HG03097 (cell line): ENCODE data around the gene RDH5.

Source experiments
- ATAC-seq: cut with Tn5 transposase; IDR thresholded peaks from one replicate; pipeline ENCODE4 v1.9.1; 2021; ENCODE audit not compliant: unreplicated experiment, low FRiP score

The RDH5 gene

DNA sequence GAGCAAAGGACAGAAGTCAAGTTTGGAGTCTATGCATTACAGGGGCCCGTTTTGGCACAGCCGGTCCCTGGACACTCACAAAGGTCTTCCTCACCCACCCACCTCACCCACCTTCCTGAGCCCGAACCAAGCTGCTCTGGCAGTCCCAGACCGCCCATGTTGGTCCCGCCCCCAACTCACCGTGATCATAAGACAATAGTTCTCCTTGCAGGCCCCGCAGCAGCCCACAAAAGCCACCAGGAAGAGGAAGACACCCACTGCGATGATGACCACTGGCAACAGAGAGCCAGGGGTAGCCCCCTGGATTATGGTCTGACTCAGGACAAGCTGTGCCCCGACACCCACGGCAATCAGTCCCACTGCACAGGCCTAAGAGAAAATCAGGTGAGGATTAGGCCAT, 6.8 kb downstream of the RDH5 start:
- no peak for ATAC-seq

DNA sequence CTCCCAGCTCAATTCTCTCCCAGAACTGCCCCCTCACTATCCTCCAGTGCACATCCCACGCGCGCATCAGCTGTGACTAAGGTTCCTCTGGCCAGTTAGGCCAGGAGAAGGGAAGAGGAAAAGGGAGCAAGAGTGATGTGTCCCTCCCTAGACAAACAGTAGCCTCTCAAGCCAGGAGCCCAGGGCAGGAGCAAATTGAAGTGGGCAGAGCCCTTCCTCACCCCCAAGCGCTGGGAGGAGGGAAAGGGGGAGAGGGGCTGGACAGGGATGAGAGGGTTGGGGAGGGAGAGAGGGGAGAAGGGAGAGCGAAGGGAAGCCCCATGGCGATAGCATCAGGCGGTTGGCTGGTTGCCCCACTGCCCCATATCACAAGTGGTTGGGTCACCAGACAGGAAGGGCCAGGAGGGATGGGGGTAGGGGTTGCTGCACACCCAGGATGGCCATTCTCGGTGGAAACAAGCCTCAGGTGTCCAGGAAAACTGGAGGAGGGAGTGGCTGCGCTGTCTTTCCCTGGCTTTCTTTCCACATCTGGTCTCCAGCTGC, 7.5 kb downstream of the RDH5 start:
- ATAC-seq: no peak

DNA sequence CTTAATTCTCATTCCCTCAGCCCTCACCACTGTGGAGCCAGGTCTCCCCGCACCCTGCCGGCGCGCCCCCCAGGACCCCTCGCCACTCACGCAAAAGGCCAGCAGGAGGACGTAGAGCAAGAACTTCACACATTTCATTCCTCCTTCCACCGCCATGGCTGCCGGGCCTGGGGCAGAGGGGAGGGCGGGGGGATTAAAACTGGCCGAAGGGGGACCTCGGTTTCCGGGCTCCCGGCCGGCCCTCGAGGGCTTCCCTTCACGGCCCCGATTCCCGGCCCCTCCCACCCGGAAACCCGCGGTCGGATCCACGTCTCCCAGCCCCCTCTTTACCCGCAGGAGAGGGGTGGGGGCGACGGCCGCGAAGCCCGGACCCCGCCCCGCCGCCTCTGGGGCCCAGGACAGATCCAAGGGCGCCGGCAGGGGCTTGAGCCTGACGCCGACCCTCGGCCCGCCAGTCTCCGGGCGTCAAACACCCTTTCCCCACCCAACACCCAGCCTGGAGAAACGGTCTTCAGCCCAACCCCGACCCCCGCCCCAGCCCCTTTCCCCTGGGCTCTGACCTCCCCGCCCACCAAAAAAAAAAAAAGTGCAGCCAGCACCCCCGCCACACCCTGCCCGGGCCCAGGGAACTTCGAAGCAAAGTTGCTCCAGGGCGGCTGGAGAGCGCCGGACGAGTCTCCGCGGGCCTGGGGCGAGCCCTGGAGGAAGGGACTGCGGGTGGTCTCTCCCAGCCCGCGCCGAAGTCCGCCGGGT, 8.2 kb downstream of the RDH5 start:
- peak; percentile 11 for ATAC-seq

DNA sequence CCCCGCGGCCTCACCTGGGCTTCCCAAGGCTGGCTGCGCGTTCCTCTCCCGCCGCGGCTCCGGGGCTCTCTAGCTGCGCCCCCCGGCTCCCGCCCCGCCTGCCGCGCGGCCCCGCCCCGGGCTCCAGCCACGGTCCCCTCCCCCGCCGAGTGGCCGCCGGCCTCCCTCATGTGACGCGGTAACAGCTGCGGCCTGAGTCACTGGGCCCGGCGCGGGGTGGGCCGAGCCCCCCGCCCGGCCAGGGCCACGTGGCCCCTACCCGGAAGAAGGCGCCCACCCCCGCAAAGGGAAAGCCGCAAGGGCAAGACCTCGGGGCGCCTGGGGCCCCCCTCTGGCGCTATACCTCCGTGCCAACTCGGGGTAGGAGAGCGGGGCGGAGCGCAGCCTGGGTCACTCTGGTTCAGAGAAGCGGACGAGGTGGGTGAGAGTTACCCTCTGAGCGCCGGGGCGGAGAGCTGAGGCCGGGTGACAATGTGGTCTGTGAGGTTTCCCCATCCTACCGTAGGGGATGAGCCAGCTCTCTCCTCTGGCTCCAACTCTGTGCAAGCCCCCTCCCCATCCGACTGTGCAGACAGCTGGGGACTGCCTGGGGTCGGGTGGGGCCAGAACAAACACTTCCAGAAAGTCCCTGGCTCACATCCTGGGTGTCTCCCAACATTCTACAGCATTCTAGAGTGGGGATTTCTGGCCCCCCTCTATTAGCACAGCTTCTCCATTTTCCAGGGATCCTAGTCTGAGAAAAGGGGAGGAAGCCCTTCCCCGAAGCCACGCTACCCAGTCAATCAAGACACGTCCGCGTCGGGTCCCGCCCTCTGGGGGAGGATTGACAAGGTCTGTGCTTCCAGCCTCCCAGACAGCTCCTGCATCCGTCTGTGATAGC, 9.0 kb downstream of the RDH5 start, which contains the start of gene CD63:
CD63 (minus strand) TSS at position 71 of the 880 bp plus-strand sequence. CDS start 668 bp downstream, outside the sequence.
- peak; percentile 48 for ATAC-seq

DNA sequence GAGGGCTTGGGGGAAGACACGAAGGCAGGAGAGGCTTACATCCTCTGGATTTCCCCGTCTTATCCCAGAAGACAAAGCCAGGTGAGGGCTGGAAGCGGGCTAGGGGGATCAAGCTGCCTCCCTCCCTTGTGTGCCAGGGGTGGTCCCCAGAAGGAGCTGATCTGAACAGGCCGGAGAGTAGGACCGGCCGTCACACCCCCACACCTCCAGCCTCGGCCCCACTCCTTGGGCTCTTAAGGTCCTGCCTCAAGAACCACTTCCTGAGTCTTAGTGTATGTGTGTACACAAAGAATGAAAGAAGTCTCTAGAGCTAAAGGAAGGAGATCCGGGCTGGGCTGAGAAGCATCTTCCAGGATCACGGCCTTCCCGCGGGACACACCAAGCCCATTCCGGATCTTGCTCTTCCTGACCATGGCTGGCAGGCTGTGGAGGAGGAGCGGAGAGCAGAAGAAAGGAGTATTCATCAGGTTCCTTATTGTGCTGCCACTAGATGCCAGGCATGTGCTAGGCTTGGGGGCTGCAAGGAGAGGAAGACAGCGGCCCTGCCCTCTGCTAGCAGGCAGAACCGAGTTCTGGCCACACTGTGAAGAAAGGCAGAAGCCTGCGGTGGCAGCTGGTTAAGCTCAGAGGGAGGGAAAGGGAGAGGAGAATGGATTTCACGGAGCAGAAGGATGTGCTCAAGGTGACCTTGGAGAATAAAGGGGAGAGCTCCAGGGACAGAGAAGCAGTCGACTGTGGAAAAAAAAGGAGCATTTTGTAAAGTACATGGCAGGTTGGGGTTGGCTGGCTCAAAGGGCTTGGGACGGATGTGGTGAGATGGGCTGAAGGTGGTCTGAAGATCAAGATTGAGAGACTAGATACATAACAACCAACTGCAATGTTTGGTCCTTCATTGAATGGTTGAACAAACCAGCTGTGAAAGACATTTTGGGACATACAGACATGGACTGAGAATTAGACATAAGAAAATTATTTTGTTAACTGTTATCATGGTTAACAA, 9.9 kb downstream of the RDH5 start:
- ATAC-seq: peak; percentile 37

DNA sequence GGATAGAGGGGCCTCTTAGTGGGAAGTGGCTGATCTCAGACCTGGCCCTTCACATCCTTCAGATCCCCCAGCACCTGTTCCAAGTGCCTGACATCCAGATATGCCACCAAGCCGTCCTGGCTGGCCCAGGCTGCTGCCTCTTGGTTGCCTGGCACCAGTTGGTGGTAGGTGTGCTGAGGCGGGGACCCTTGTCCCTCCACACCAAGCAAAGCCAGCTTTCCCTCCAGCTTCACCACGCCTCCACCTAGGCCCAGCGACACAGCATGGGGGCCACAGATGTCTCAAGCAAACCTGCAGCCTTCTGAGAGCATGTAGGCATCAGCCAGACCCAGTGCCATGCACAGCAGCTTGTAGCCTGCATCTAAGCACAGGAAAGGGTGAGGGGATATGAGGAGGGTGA, 12.1 kb downstream of the RDH5 start:
- ATAC-seq: no peak

DNA sequence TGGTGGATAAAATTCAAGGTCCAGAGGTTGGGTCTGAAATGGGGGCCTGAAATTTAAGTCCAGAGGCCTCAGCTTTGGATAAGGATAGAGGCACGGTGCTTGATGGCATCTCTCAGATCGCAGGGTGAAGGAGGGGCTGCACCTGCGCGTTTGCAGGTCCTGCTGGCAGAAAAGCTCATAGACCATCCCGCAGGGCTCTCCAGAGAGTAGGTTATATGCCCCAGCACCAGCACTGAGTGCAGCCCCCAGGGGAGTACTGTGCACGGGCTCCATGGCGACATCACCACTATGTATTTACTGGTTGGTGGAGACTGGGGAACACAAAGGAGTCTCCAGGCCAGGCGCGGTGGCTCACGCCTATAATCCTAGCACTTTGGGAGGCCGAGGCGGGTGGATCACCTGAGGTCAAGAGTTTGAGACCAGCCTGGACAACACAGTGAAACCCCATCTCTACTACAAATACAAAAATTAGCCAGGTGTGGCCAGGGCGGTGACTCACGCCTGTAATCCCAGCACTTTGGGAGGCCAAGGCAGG, 12.9 kb downstream of the RDH5 start:
- no peak for ATAC-seq

DNA sequence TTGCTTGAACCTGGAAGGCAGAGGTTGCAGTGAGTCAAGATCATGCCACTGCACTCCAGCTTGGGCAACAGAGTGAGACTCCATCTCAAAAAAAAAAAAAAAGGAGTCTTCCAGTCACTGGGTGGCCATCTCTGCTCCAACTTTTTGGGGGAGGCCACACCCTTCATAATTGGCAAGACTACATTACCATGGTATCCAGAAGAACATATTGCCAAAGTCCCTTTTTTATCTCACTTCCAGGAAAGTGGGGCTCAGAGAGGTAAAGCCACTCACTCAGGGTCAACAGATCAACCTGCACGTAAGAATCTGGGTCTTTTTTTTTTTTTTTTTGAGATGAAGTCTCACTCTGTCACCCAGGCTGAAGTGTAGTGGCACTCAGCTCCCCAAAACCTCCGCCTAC, 13.7 kb downstream of the RDH5 start:
- ATAC-seq: no peak

DNA sequence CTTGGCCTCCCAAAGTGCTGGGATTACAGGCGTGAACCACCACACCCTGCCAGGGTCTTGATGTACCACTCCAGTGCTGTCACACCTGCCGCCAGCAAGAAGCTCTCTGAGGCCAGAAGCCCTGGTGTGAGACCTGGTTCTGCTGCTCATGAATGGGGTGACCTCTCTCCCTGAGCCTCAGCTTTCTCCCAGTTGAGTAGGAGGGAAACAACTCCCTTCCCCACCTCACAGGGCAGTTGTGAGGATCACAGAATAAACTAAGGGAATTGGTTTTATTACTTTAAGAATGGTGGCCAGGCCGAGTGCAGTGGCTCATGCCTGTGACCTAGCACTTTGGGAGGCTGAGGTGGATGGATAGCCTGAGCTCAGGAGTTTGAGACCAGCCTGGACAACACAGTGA, 14.4 kb downstream of the RDH5 start:
- no peak for ATAC-seq

DNA sequence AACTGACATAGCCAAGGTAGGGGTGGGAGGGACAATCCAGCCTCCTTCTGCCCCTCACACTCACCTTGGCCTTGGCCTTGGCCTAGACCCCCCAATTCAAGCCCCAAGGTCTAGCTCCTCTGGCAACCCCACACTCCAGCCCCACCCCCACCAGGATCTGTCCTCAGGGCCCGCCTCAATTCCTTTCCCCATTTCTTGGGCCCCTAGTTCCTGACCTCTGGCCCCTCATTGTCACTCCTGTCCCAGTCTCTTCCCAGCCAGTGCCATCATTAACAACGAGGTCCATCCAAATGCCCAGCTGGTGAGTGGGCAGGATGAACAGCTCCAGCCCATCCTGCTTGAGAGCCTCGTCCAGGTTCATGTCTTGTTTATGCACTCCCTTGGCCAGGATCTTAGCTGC, 15.9 kb downstream of the RDH5 start:
- ATAC-seq: no peak

DNA sequence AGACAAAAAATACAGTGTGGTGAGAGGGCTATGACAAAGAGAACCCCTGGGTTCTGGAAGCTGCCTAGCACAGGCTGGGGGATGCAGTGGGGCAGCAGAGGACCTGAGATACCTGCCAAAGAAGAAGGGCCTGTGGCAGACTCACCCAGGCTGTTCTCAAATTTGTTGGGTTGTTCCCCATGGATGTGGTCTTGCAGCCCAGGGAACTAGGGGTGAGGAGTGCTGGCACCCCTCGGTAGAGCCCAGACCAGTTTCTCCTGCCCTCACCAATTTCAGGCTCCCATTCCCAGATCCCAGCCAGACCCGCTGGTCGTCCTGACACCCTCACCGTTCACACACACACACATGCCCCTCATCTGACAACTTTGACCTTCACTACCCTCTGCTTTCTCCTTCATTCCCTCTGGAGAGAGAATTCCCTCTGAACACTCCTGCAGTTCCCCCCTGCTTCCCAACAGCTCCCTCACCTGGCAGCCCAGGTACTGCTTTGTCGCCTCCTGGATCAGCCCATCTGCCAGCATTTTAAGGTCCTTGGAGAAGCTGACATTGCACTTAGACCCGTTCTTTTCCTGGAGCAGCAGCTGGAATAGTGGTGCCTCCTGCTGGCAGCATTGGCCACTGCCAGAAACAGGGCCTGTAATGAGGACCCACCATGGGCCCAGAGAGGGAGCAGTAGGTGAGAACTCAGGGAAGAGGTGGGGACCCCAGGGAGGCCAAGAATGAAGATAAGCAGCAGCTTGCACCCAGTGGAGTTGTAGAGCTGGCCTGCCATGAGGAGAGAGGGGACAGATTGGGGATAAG, 16.8 kb downstream of the RDH5 start:
- no peak for ATAC-seq

DNA sequence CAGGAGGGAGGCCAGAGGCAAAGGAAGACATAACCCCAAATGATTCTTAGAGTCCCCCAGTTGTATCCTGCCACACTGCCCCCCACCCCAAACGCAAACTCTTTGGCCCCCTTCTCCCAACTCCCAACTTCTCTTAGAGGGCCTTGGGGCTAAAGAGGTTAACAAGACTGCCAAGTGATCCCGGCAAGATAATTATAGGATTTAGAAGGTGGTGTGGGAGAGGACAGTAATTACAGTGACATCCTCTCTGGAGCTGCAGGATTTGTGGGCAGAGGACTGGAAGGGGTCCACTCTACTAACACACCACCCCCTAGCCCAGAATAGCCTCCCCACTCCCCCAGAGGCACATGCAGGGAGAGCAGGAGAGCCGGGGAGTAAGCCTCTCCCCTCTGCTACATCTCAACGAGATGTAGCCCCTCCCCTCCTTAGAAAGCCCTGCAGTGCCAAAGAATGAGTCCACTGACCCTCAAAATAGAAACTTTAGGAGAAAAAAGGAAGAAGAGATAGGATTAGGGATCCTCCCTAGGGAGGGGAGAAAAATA, 17.5 kb downstream of the RDH5 start:
- no peak for ATAC-seq

DNA sequence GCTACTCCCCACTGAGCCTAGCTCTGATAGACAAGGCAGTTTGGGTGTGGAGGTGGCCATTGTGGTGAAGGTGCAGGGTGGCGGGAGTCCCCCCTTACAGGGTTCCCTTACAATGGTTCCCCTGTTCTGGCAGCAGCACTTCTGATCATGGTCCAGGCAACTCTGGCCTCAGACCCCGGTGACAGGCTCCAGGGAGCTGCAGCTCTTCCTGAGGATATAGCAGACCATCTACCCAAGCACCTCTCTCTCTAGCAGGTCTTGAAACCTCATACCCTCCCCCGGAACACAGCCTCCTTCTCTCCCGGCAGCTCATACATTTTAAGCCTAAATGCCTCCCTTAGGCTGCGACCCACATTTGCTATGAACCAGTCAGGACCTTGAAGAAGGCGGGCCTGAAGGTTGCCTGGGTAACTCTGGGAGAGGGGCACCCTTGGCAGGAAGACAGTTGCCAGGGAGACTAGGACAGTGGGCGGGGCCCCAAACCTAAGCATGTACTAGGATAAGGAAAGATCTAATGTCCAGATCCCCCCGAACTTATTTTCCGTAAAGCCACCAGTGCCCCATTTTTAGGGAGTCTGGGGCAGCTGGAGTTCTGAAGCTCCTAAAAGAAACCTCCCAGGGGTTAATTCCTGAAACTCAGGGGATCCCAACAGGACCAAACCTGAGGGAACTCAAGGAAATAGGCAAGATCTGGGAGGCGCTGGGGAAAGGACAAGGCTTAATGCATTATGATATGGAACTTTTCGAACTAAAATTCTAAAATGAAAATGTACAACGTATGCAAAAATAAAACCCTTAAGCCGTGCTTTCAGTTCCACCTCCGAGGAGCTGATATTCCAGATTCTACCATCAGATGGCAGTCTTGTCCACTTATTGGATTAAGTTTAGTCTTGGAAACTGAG, 18.2 kb downstream of the RDH5 start:
- peak; percentile 71 for ATAC-seq

DNA sequence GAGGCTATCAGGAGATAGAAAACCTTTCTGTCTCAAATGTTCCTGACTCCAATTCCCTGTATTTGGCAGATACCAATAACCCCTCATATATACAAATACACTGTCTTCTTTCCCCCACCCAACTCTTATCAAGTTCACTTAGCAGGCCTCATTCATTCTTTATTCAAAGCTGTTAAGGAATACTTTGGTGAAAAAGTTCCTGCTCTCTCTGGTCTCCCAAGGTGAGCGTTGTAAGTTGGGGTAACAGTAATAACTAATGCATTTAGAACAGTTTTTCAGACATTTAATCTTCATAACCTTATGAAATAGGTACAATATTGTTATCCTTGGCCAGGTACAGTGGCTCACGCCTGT, 18.8 kb downstream of the RDH5 start:
- ATAC-seq: no peak

DNA sequence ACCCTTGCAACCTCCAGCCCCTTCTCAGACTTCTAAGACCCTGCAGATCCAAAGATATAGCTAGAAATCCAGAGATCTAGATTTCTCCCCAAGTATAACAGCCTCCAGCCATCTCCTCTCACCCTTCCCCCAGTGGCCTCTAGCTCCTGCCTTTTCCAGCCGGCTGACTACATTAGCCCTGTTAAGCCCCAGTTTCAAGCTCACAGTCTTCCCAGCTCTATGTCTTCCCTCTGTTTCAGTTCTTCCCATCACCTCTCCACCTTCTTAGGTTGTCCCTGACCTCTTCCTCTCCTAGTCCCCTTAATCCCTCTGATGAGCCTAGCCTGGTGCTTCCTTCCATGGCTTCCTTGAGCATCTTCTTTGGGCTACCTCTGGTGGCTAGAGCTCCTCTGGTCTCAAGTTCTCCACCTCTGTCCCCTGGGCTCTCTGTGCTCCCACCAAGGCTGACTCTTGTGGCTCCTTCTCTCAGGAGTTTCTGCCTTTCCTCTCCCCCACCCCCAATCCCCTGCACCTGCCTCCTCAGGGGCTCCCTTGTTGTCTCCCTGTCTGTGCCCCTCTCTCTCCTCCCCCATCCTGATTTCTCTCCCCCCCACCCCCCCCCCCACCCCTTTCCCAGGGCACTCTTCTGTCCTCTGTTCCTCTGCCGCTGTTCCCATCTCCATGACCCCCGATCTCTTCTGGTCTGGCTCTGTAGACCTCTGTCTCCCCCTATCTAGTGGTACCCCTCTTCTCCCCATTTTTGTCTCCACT, 21.9 kb downstream of the RDH5 start:
- ATAC-seq: no peak

DNA sequence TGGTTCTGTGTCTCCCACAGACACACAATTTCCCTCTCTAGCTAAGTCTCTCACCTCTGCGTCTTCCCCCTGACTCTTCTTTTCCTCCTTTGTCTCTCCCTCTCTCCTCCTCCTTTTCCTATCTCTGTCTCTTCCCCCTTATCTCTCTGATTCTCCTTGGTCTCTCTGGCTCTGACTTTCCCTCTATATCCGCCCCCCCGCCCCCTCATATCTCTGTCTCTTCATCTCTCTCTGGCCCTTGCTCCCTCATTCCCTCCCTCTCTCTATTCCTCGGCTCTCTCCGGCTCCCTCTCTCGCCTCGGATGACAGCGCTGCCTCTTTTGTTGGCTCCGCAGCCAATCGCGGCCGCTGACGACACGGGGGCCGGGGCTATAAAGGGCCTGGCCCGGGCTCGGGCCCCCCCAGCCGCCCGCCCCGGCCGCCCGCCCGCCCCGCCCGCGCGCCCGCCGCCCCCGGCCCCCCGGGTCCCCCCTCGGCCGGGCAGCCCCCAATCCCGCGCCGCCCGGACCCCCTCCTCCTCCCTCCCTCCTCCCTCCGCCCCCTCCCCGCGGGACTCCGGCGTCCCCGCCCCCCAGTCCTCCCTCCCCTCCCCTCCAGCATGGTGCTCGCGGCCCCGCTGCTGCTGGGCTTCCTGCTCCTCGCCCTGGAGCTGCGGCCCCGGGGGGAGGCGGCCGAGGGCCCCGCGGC, 22.7 kb downstream of the RDH5 start, which contains the start of gene GDF11:
GDF11 (plus strand) TSS at position 404 of the 687 bp plus-strand sequence; CDS start at position 599, 195 bp downstream.
- ATAC-seq: no peak
